Hepatocyte (in vitro differentiated cells): ENCODE data around the gene TSPAN3.

Experiments
- CTCF ChIP-seq: fragments of 200-600 bp; sonication (generic); IDR thresholded peaks from 2 replicates; pipeline ENCODE4 v1.5.1; 2016; ENCODE audit warnings: antibody characterized with exemption, mild to moderate bottlenecking; ENCODE audit not compliant: poor library complexity
- EZH2 ChIP-seq: fragments of 200-600 bp; sonication (generic); IDR thresholded peaks from 2 replicates; pipeline ENCODE4 v1.6.1; 2016; ENCODE audit warnings: antibody characterized with exemption, mild to moderate bottlenecking, borderline replicate concordance

DNA sequence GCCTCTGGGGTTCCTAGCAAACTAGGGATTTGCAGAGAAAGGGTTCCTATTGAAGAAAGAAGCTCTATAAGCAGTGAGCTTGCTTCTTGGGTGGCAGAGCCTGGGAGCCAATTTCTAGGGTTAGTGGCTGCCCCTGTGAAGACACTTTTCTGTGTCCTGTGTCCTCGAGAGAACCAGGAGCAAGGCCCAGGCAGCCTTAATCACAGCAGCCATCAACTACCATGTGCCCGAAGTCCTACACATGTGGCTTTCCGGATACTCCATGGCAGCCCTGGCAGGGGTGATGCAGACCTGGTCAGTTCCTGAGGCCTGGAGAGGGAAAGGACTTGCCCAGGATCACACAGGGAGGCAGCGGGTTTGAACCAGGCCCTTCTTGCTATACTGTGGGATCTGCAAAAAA is 27.7 kb upstream of the TSPAN3 start:
- no peak for TF ChIP-seq EZH2
- no peak for TF ChIP-seq CTCF
